Lung (tissue), 12 donors: ENCODE measurements around the gene TMEFF2. TPM values are rescaled to one million over a fixed set of nuclear protein-coding genes. Genes with fewer than 3 reads are reported as not detected.

Experiments used
- ATAC-seq: fragments of 200-7000 bp; cut with Tn5 transposase; one replicate; pipeline ENCODE4 v1.9.1; 2020; ENCODE audit warnings: moderate number of reproducible peaks; ENCODE audit not compliant: insufficient read depth, low FRiP score
- DNase-seq, 3 donors: peaks; one replicate each; pipeline ENCODE4 v3.0.0-alpha.2; 2013 to 2017
- H3K27ac ChIP-seq, 2 donors: one replicate each; pipeline ENCODE4 v1.5.1; 2013; ENCODE audit warnings: mild to moderate bottlenecking in 2 of 2, moderate library complexity in 2 of 2, control low read depth in 1 of 2, inconsistent platforms in 1 of 2, low read depth in 1 of 2, low read length in 1 of 2
- H3K27me3 ChIP-seq, 3 donors: one replicate each; pipeline ENCODE4 v1.5.1; 2013; ENCODE audit warnings: low read length in 2 of 3; ENCODE audit not compliant: control insufficient read depth in 3 of 3, insufficient read depth in 3 of 3
- H3K36me3 ChIP-seq, 4 donors: one replicate each; pipeline ENCODE4 v1.5.1; 2013; ENCODE audit warnings: low read length in 4 of 4, mild to moderate bottlenecking in 1 of 4, moderate library complexity in 1 of 4; ENCODE audit not compliant: control insufficient read depth in 4 of 4, insufficient read depth in 4 of 4
- H3K4me1 ChIP-seq, 5 donors: one replicate each; pipeline ENCODE4 v1.5.1; 2013; ENCODE audit warnings: low read length in 5 of 5, mild to moderate bottlenecking in 2 of 5, moderate library complexity in 1 of 5; ENCODE audit not compliant: control insufficient read depth in 5 of 5, insufficient read depth in 5 of 5
- H3K4me3 ChIP-seq: one replicate; pipeline ENCODE4 v1.5.1; 2013; ENCODE audit warnings: mild to moderate bottlenecking, control low read depth, moderate library complexity
- H3K9ac ChIP-seq, 2 donors: one replicate each; pipeline ENCODE4 v1.5.1; 2013; ENCODE audit warnings: low read length in 2 of 2, control low read depth in 1 of 2; ENCODE audit not compliant: insufficient read depth in 1 of 2
- H3K9me3 ChIP-seq, 4 donors: one replicate each; pipeline ENCODE4 v1.5.1; 2013; ENCODE audit warnings: low read length in 3 of 4, mild to moderate bottlenecking in 1 of 4, moderate library complexity in 1 of 4; ENCODE audit not compliant: control insufficient read depth in 4 of 4, insufficient read depth in 3 of 4
- CTCF ChIP-seq: IDR thresholded peaks from 2 replicates; pipeline ENCODE4 v1.5.1; 2012; ENCODE audit warnings: mild to moderate bottlenecking; ENCODE audit errors: control extremely low read depth, extremely low read depth
- WGBS, 2 donors: extraction: QIAGEN DNeasy Blood & Tissue Kit; methylation state at CpG; one replicate each; pipeline ENCODE4 v1.1.7; 2013; 5-methylcytosine and 5-hydroxymethylcytosine counted together
- polyA plus RNA-seq, 2 donors: library from polyadenylated mRNA; stranded (reverse); fragments of 200-250 nt; gene quantifications; one replicate each; pipeline ENCODE4 v1.2.1, GENCODE V29; 2013
- total RNA-seq, 2 donors: library from RNA; depleted of rRNA in 1 of 2; stranded (reverse); fragments of >200 nt in 1 of 2; gene quantifications; one replicate each; pipeline ENCODE4 v1.2.1, GENCODE V29; 2014 to 2021
- donor health status: control.
- donor health status: control.
- donor health status: Bipolar disorder and iron deficiency.
- donor health status: healthy.
- donor health status: DM: yes; HTN: yes; CAD: no.

The TMEFF2 gene
- total and polyA plus RNA-seq, 4 donors = 0.43 TPM; not detected in 3

DNA sequence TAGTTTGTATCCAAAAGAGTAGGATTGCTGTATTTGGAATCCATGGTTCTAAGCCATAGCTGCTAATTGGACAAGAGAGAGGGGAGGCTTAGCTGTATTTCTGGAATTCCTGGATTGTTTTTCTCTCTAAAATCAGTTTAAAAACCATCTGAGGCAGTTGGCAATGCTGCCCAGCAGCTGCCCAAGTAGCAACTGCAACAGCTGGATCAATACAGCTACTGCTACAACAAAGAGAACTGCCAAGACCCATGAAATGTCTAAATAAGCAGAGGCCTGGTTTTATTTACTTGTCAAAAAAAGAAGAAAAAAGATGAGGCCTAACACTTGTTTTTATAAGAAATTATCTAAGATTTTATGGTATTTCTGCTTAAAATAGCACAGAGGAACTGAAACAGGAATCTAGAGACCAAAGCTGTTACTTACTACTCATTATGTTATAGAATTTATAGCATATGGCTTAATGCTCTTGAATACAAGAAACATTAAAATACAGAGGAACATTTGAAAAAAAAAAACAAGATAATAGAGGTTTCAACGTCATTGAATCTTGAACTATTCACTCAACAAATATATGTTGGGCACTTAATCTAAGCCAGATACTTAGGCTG lies 39.1 kb downstream of the TMEFF2 start:
- 22 to 30% methylated on average over 1 of the region's 1 CpG for WGBS, 2 donors
- H3K36me3 ChIP-seq = no peaks in the 10 kb centered on the region
- no peaks in the 10 kb centered on the region for H3K27me3 ChIP-seq
- no peak for ATAC-seq
- no peak overlapping the region for H3K27ac ChIP-seq
- H3K9me3 ChIP-seq = no peaks in the 10 kb centered on the region
- H3K9ac ChIP-seq = no peak overlapping the region
- no peak overlapping the region for H3K4me3 ChIP-seq
- peaks cover 0 to 17% (median 0%) of the 10 kb centered on the region in 5 donors for H3K4me1 ChIP-seq
- peak; percentile 13 to 41 (median 34) for DNase-seq
- no peak for TF ChIP-seq CTCF

GRCh38 chr2:192153561-192153960 lies 41.2 kb downstream of the TMEFF2 start:
- DNase-seq (no peak), ATAC-seq (no peak)
- 89 to 92% methylated on average over 4 of the region's 4 CpGs for WGBS, 2 donors

DNA sequence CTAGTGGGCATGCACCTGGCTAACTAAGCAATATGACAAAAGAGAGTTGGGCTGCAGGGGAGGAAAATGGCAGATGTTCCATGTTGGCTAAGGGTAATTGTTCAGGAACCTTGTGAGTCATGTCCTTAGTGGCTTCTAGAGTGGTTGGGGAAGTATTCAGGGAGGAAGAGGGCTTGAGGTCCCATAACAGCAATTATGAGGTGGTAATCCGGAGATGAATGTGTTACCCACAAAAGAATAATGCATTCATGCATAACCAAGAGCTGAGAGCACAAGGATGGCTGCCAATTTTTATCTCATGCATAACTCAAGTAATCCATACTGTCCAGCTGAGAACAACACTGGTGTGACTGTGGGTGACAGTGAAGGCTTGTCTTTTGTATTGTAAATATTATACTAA lies 42.9 kb downstream of the TMEFF2 start:
- Histone ChIP-seq H3K9me3 (no peaks in the 10 kb centered on the region), H3K27me3 (no peaks in the 10 kb centered on the region), H3K4me1 (peaks cover 0 to 44% (median 0%) of the 10 kb centered on the region in 5 donors), H3K36me3 (no peaks in the 10 kb centered on the region), H3K4me3 (no peak overlapping the region), H3K9ac (no peak overlapping the region), H3K27ac (no peak overlapping the region)
- no peak for TF ChIP-seq CTCF
- 50 to 58% methylated on average over 1 of the region's 1 CpG for WGBS, 2 donors
- DNase-seq = peak in 1 of 3 donors; percentile 57
- ATAC-seq = no peak

More at GRCh38 chr2:192153561-192153960, 41.2 kb downstream of the TMEFF2 start:
- no peaks in the 10 kb centered on the region for H3K27me3 ChIP-seq
- H3K9ac ChIP-seq = no peak overlapping the region
- no peak for TF ChIP-seq CTCF
- peaks cover 0 to 33% (median 0%) of the 10 kb centered on the region in 5 donors for H3K4me1 ChIP-seq
- no peaks in the 10 kb centered on the region for H3K9me3 ChIP-seq
- H3K27ac ChIP-seq = no peak overlapping the region
- H3K4me3 ChIP-seq = no peak overlapping the region
- no peaks in the 10 kb centered on the region for H3K36me3 ChIP-seq

GRCh38 chr2:192150166-192150565 lies 44.6 kb downstream of the TMEFF2 start:
- Histone ChIP-seq H3K4me1 (peaks cover 0 to 47% (median 0%) of the 10 kb centered on the region in 5 donors), H3K4me3 (no peak overlapping the region), H3K9me3 (no peaks in the 10 kb centered on the region), H3K27me3 (no peaks in the 10 kb centered on the region), H3K36me3 (no peaks in the 10 kb centered on the region), H3K9ac (no peak overlapping the region), H3K27ac (no peak overlapping the region)
- DNase-seq = peak in 1 of 3 donors; percentile 58
- 70 to 72% methylated on average over 3 of the region's 3 CpGs for WGBS, 2 donors
- TF ChIP-seq CTCF = no peak
- no peak for ATAC-seq
